Right atrium auricular region (tissue), 2 donors: ENCODE data around the gene OR4K5. TPM values are rescaled to one million over a fixed set of nuclear protein-coding genes. Genes with fewer than 3 reads are reported as not detected.

Experiments used
- DNase-seq: peaks from one replicate; pipeline ENCODE4 v3.0.0-alpha.2; 2019; ENCODE audit warnings: low spot score
- H3K27ac ChIP-seq, 2 donors: fragments of 200-600 bp; sonication (generic); 1 replicate in 1 of 2; 2 replicates in 1 of 2; pipeline ENCODE4 v1.5.1; 2016 to 2019
- H3K27me3 ChIP-seq, 2 donors: fragments of 200-600 bp; sonication (generic); one replicate each; pipeline versions ENCODE4 v1.5.1 to v1.6.0; 2017 to 2019
- H3K36me3 ChIP-seq: fragments of 200-600 bp; sonication (generic); one replicate; pipeline ENCODE4 v1.5.1; 2016
- H3K4me1 ChIP-seq, 2 donors: fragments of 200-600 bp; sonication (generic); one replicate each; pipeline versions ENCODE4 v1.5.1 to v1.6.0; 2017 to 2019
- H3K4me3 ChIP-seq, 2 donors: fragments of 200-600 bp; sonication (generic); 1 replicate in 1 of 2; 2 replicates in 1 of 2; pipeline ENCODE4 v1.5.1; 2017 to 2019; ENCODE audit warnings: mild to moderate bottlenecking in 1 of 2, moderate library complexity in 1 of 2
- H3K9me3 ChIP-seq, 2 donors: fragments of 200-600 bp; sonication (generic); one replicate each; pipeline ENCODE4 v1.5.1; 2019
- total RNA-seq, 2 donors: library from RNA; depleted of rRNA; stranded (reverse); fragments of >200 nt; gene quantifications; one replicate each; pipeline ENCODE4 v1.1.0, GENCODE V29; 2016
- TF ChIP-seq, protein P1 (sequence below), 2 donors: fragments of 200-600 bp; sonication (generic); IDR thresholded peaks; one replicate each; pipeline ENCODE4 v1.5.1; 2019; ENCODE audit warnings: antibody characterized with exemption in 2 of 2

Gene OR4K5
- total RNA-seq, 2 donors from 2014 or later, result not detected

DNA sequence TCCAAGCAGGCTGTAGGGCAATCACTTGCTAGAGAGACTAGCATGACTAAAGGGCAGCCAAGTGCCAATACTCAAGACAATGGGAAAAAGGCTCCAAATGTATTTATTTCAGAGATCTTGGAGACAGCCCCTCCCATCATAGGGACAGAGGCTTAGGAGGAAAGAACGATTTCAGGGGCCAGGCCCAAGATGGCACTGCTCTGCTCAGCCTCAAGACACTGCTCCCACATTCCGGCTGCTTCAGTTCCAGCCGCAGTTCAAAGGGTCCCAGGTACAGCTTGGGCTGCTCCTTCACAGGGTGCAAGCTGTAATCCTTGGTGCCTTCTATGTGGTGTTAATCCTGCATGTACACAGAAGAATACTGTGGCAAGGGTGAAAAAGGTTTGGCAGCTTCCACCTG is 19.4 kb upstream of the OR4K5 start:
- Histone ChIP-seq H3K9me3 (peaks cover 0 to 8% of the 10 kb centered on the region in 2 donors), H3K4me3 (no peak overlapping the region), H3K36me3 (no peaks in the 10 kb centered on the region), H3K4me1 (no peaks in the 10 kb centered on the region), H3K27ac (no peak overlapping the region), H3K27me3 (no peaks in the 10 kb centered on the region)
- DNase-seq, result no peak
- TF ChIP-seq, protein P1, sequence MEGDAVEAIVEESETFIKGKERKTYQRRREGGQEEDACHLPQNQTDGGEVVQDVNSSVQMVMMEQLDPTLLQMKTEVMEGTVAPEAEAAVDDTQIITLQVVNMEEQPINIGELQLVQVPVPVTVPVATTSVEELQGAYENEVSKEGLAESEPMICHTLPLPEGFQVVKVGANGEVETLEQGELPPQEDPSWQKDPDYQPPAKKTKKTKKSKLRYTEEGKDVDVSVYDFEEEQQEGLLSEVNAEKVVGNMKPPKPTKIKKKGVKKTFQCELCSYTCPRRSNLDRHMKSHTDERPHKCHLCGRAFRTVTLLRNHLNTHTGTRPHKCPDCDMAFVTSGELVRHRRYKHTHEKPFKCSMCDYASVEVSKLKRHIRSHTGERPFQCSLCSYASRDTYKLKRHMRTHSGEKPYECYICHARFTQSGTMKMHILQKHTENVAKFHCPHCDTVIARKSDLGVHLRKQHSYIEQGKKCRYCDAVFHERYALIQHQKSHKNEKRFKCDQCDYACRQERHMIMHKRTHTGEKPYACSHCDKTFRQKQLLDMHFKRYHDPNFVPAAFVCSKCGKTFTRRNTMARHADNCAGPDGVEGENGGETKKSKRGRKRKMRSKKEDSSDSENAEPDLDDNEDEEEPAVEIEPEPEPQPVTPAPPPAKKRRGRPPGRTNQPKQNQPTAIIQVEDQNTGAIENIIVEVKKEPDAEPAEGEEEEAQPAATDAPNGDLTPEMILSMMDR (IDR thresholded peaks at IDR 0.05), result no peak

DNA sequence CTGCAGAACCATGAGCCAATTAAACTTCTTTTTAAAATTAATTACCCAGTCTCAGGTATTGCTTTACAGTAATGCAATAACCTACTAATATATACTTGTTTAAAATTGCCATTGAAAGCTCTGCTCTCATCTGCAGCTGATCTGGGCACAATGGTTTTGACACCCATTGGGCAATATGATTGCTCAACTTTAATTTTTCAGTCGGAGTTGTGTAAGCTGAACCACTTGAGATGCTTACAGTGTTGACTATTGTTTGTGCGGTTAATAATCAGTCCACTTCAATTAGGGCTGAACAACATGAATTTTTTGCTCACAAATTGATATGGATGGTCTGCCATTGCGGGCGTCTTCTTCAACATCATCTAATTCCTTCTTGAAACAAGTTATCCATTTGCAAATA is 18.0 kb upstream of the OR4K5 start:
- no peaks in the 10 kb centered on the region for H3K4me1 ChIP-seq
- no peak overlapping the region for H3K27ac ChIP-seq
- no peak overlapping the region for H3K4me3 ChIP-seq
- H3K9me3 ChIP-seq, result no peaks in the 10 kb centered on the region
- DNase-seq, result no peak
- TF ChIP-seq, protein P1 (IDR thresholded peaks at IDR 0.05), result no peak
- H3K36me3 ChIP-seq, result no peaks in the 10 kb centered on the region
- no peaks in the 10 kb centered on the region for H3K27me3 ChIP-seq

DNA sequence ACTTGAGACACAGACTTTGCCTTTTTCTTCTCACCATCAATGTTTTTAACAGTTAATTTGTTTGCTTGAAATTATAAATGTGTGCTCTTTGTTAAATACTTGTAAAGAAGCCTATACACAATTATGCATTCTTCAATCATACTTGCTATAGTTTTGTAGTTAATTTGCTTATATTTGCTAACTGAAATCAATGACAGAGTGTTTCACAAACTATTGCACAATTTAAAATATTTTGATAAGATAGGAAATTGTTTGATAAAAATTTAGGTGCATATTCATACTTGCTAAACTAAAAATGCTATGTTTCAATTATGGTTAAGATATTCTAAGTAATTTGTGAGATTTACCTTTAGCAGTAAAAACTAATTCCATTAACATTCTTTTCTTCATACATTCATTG is 13.7 kb upstream of the OR4K5 start:
- H3K9me3 ChIP-seq, result no peaks in the 10 kb centered on the region
- H3K36me3 ChIP-seq, result no peaks in the 10 kb centered on the region
- no peaks in the 10 kb centered on the region for H3K27me3 ChIP-seq
- H3K4me3 ChIP-seq, result no peak overlapping the region
- no peak overlapping the region for H3K27ac ChIP-seq
- TF ChIP-seq, protein P1 (IDR thresholded peaks at IDR 0.05), result no peak
- no peak for DNase-seq
- no peaks in the 10 kb centered on the region for H3K4me1 ChIP-seq

DNA sequence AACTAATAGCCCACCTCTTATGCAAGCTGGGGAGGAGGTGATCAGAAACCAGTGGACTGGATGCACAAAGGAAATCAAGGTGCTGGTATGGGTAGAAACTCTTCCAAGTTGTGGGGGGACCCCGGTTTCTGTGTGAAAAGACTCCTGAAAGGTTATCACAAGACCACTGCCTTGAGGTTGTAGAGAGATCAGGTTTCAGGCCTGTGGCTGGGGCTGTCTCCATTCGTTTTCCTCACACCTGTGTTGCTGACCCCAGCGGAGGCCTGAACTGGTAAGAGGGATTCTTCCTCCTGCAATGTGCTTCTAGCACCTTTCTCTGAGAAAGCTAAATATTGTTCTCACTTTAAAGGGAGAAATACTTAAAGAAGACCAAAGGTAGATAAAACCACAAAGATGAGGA is 9.3 kb upstream of the OR4K5 start:
- no peak overlapping the region for H3K27ac ChIP-seq
- no peaks in the 10 kb centered on the region for H3K27me3 ChIP-seq
- no peaks in the 10 kb centered on the region for H3K9me3 ChIP-seq
- no peaks in the 10 kb centered on the region for H3K36me3 ChIP-seq
- DNase-seq, result no peak
- TF ChIP-seq, protein P1 (IDR thresholded peaks at IDR 0.05), result no peak
- no peak overlapping the region for H3K4me3 ChIP-seq
- H3K4me1 ChIP-seq, result no peaks in the 10 kb centered on the region

DNA sequence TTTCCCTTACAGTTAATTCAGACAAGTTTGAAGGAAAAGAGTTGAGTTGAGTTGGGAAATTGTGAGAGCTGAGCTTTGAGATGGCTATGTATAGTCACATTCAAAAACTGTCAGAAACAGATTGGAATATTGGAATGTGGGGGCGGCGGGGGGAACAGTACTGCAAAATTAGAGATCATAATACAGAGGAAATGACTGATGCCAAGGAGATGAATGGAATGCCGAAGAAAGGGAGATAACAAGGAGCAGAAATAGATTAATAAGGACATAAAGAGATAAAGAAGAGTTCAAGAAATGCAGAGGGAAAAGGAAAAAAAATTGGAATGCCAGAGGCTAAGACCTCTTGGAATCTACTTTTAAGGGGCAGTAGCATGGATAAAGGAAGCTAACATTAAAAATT is 3.2 kb upstream of the OR4K5 start:
- Histone ChIP-seq H3K36me3 (no peaks in the 10 kb centered on the region), H3K9me3 (no peaks in the 10 kb centered on the region), H3K27me3 (no peaks in the 10 kb centered on the region), H3K4me1 (no peaks in the 10 kb centered on the region), H3K4me3 (no peak overlapping the region), H3K27ac (no peak overlapping the region)
- DNase-seq, result no peak
- TF ChIP-seq, protein P1 (IDR thresholded peaks at IDR 0.05), result no peak

DNA sequence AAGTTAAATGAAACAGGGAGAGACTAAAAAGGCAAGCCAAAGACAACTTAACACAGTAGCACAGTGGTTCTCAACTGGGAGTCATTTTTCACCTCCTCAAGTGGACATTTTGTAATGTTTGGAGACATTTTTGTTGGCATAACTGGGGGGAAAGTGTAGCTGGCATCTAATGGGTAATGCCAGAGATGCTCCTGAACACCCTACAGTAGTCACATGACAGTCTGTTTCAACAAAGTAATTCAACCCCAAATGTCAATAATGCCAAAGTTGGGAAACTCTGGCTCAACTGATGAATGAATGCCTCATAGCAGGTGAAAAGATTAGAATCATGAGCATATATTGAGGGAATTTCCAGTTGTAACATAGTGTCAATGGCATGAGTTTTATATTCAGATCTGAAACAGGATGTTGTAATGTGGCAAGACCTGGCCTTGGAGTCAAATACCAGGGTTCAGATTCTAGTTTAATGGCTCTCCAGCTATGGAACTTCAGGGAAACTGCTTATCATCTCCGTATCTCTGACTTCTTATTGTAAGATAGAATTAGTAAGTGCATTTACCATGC is 2.4 kb upstream of the OR4K5 start:
- TF ChIP-seq, protein P1 (IDR thresholded peaks at IDR 0.05), result no peak
- Histone ChIP-seq H3K4me3 (no peak overlapping the region), H3K9me3 (no peaks in the 10 kb centered on the region), H3K36me3 (no peaks in the 10 kb centered on the region), H3K27me3 (no peaks in the 10 kb centered on the region), H3K4me1 (no peaks in the 10 kb centered on the region), H3K27ac (no peak overlapping the region)
- DNase-seq, result no peak
